Stimulated activated naive CD8-positive, alpha-beta T cell treated with anti-CD3 and anti-CD28 coated beads, Interleukin-15, amount 100 ng/mL, for 72 hours (primary cell): ENCODE data around the gene BBOX1.
"Not testable (repeated sequence)": the region's sequence is repeated elsewhere in the genome, so short reads cannot be mapped to it uniquely, and the experiment has no call there.

Source experiments
- ATAC-seq: fragments of 150-1000 bp; cut with Tn5 transposase; 2 replicates; pipeline ENCODE4 v1.10.0; 2021; ENCODE audit warnings: mild to moderate bottlenecking, moderate library complexity
- DNase-seq, 2 donors: peaks; one replicate each; pipeline ENCODE4 v3.0.0; 2021 to 2022
- H3K27ac Mint-ChIP-seq, 2 donors: one replicate each; pipeline ENCODE4 v1.8.0; 2022; ENCODE audit warnings: mild to moderate bottlenecking in 2 of 2, mixed read lengths in 2 of 2, moderate library complexity in 2 of 2
- H3K27me3 Mint-ChIP-seq: one replicate; pipeline ENCODE4 v1.8.0; 2022; ENCODE audit warnings: mixed read lengths
- H3K4me1 Mint-ChIP-seq: one replicate; pipeline ENCODE4 v1.8.0; 2022; ENCODE audit warnings: mild to moderate bottlenecking, mixed read lengths
- H3K4me3 Mint-ChIP-seq, 2 donors: one replicate each; pipeline ENCODE4 v1.8.0; 2022; ENCODE audit warnings: mild to moderate bottlenecking in 2 of 2, mixed read lengths in 2 of 2, moderate library complexity in 1 of 2
- H3K9me3 Mint-ChIP-seq, 2 donors: one replicate each; pipeline ENCODE4 v1.8.0; 2022; ENCODE audit warnings: mixed read lengths in 2 of 2

Gene BBOX1

DNA sequence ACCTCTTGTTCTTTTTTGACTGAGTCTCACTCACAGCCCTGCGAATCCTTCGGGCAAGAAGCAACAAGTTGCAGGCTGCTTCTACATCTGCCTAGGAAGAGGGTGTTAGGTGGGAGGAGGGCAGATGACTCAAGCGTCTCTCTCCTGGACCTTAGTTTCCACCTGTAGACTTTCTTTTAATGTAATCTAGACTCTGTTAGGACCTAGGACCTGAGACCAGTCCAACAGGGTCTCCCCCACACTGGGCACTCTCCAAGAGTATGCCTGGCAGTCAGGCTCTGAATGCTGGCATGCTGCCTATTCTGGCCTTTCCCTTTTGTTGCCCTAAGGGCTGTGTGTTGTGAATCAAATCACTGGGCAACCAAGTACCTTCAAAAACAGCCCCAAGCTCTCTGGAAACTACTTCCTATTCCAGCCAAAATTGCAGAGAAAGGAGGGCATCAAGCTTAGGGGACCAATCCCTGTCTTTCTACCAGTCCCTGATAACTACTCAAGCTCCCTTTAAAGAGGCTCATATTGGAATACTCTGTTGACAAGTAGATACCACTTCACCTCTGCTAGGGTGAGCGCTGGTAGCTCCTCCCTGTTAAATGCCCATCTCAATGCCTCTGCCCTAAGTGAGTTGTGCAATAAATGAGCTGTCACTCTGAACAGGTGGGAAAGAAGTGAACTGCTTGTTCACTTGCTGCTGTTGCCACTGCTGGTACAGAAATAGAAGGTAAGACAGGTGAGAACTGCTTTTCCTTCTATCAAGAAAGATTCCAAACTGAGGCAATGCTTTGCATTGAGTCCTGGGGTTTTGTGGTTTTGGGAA lies at the start of gene BBOX1:
TSS of gene BBOX1 (plus strand) at position 514 of the 814 bp plus-strand sequence. CDS start 14,616 bp downstream, outside the sequence.
- no peaks in the 10 kb centered on the region for H3K4me1 Mint-ChIP-seq
- ATAC-seq (no peak), DNase-seq (no peak)
- H3K9me3 Mint-ChIP-seq: peaks cover 21 to 24% of the 10 kb centered on the region in 2 donors
- no peak within 1 kb of the TSS for H3K4me3 Mint-ChIP-seq
- no peaks in the 10 kb centered on the region for H3K27me3 Mint-ChIP-seq
- no peak within 1 kb of the TSS for H3K27ac Mint-ChIP-seq

DNA sequence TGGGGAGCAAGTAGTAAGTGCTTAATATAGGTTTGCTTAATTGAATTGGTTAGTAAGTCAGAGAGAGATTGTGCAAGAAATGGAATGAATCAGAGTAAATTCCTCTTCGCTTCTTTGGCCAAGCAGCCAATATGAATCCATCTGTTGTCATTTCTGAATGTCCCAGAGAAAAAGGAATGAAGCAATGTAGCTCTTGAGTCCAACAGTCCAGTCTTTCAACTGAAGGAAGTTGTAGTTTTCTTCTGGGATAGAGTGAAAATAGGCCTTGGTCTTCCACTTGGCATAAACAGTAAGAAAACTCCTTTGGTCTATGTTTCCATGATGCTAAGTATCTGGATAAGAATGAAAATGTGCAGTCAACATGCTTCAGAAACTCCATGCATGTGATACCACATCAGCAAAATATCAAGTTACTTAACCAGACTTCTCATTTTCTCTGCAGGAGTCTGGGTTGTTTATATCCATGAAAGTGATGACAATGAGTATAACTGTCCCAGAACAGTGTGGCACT lies 48.5 kb upstream of the BBOX1 start:
- no peak for ATAC-seq
- no peaks in the 10 kb centered on the region for H3K9me3 Mint-ChIP-seq
- no peak for DNase-seq
- H3K4me3 Mint-ChIP-seq: no peak overlapping the region
- H3K4me1 Mint-ChIP-seq: no peaks in the 10 kb centered on the region
- H3K27ac Mint-ChIP-seq: no peak overlapping the region
- peaks cover 7% of the 10 kb centered on the region for H3K27me3 Mint-ChIP-seq

DNA sequence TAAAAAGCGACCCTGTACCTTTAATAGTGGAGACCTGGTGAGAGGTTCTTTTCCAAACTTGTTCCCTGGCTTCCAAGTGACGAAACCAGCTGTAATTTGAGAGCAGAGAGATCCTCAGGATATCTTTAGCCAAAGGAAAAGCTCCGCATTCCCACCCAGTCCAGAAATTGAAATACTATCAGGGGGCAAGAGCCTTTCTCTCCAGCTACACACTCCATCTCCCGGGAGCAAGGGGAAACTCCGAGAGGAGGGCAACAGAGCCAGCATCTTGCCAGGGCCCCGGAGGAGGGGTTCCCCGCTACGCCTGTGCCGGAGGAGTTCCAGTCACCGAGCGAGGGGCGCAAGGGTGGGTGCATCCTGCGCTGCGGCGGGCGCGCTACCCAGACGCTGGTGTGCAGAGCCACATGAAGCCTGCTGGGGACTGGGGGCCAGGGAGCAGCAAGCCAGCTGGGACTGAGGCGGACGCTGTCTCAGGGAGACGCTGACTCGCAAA lies 46.6 kb upstream of the BBOX1 start, which contains the start of gene FIBIN:
TSS of gene FIBIN (plus strand) at position 148 of the 493 bp plus-strand sequence. CDS start 415 bp downstream, outside the sequence.
- ATAC-seq (no peak), DNase-seq (no peak)
- Mint-ChIP-seq H3K27ac (no peak within 1 kb of the TSS), H3K9me3 (no peaks in the 10 kb centered on the region), H3K27me3 (peaks cover 7% of the 10 kb centered on the region), H3K4me1 (no peaks in the 10 kb centered on the region), H3K4me3 (no peak within 1 kb of the TSS)

DNA sequence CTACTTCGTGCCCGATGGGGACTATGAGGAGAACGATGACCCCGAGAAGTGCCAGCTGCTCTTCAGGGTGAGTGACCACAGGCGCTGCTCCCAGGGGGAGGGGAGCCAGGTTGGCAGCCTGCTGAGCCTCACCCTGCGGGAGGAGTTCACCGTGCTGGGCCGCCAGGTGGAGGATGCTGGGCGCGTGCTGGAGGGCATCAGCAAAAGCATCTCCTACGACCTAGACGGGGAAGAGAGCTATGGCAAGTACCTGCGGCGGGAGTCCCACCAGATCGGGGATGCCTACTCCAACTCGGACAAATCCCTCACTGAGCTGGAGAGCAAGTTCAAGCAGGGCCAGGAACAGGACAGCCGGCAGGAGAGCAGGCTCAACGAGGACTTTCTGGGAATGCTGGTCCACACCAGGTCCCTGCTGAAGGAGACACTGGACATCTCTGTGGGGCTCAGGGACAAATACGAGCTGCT lies 46.0 kb upstream of the BBOX1 start:
- no peak for ATAC-seq
- Mint-ChIP-seq H3K9me3 (no peaks in the 10 kb centered on the region), H3K4me3 (no peak overlapping the region), H3K27me3 (peaks cover 7% of the 10 kb centered on the region), H3K27ac (no peak overlapping the region), H3K4me1 (no peaks in the 10 kb centered on the region)
- DNase-seq: no peak

GRCh38 chr11:26995701-26996460 lies 44.7 kb upstream of the BBOX1 start:
- Mint-ChIP-seq H3K27ac (no peak overlapping the region), H3K9me3 (no peaks in the 10 kb centered on the region), H3K27me3 (peaks cover 7% of the 10 kb centered on the region), H3K4me3 (no peak overlapping the region), H3K4me1 (no peaks in the 10 kb centered on the region)
- no peak for ATAC-seq
- DNase-seq: no peak

DNA sequence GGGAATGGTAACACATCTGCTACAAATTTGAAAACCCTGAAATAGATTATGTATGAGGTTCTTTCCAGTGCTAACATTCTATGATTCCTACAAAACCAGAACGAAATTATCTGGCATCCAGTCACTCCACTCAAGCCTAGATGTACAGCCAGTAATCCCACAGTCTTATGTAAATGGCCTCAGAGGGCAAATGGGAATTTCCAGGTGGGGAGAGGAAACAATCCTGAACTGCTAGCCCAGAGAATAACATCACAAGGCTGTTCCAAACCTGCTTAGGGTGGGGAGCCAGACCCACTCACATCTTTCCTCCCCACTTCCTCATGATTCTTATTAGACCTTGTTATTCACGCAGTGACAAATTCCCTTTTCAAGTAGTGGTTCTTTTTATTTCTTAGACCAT lies 43.2 kb upstream of the BBOX1 start:
- Mint-ChIP-seq H3K4me3 (no peak overlapping the region), H3K4me1 (no peaks in the 10 kb centered on the region), H3K27ac (no peak overlapping the region), H3K9me3 (no peaks in the 10 kb centered on the region), H3K27me3 (peaks cover 7% of the 10 kb centered on the region)
- no peak for ATAC-seq
- no peak for DNase-seq

DNA sequence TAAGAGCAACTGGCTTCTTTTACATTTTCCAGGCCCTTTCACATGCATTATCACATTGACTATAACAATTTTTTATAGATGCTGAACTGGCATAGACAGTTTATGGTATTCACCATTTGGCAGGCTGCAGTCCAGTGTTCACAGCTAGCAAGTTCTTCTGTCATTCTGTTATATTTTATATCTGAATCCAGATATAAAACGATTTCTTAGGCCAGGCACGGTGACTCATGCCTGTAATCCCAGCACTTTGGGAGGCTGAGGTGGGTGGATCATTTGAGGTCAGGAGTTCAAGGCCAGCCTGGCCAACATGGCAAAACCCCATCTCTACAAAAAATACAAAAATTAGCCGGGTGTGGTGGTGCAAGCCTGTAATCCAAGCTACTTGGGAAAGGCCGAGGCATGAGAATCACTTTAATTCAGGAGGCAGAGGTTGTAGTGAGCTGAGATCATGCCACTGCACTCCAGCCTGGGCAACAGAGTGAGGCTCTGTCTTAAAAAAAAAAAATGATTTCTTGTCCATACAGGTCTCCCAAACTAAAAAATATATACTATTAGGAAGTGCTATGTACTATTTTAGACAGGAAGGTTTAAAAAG lies 39.4 kb upstream of the BBOX1 start:
- not testable (repeated sequence) for H3K9me3 Mint-ChIP-seq, H3K27ac Mint-ChIP-seq, ATAC-seq, H3K4me1 Mint-ChIP-seq, DNase-seq, H3K27me3 Mint-ChIP-seq, H3K4me3 Mint-ChIP-seq

DNA sequence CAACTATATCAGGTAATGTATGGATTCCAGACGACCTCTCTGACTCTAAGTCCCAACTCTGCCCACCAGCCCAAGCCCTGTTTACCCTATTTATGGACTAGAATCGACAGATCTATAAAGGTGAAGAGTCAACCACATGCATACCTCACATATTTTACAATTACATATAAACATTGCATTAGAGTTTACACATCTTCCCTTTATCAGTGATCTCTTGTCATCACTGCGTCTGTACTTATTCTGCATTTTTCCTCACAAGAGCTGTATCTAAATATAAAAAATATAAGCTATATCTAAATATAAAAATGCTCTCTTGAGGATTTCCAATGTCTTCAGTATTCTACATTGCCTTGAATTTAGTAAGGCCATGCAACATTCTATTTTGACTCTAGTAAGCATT lies 38.2 kb upstream of the BBOX1 start:
- peaks cover 0 to 7% of the 10 kb centered on the region in 2 donors for H3K9me3 Mint-ChIP-seq
- ATAC-seq: no peak
- no peaks in the 10 kb centered on the region for H3K27me3 Mint-ChIP-seq

DNA sequence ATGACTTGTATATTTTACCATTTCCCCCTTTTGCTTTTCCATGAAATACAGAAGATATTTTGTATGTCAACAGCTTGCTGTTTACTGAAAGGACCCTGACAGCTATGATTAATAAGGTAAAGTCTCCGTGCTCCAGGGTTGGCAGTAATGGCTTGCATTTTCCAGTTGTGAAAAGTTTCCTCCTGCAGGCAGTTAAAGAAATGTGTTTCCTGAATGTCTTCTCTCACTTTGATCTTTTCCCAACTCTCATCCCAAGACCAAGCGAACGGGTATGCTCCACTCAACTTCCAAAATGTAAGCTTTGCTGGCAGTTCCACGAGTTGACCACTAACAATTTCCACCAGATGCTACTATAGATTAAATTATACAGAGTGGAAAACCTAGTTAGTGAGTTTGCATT lies 37.8 kb upstream of the BBOX1 start:
- H3K4me3 Mint-ChIP-seq: no peak overlapping the region
- no peaks in the 10 kb centered on the region for H3K4me1 Mint-ChIP-seq
- no peak for DNase-seq
- H3K27me3 Mint-ChIP-seq: no peaks in the 10 kb centered on the region
- no peak for ATAC-seq
- no peak overlapping the region for H3K27ac Mint-ChIP-seq
- H3K9me3 Mint-ChIP-seq: peaks cover 0 to 7% of the 10 kb centered on the region in 2 donors

More for the DNA sequence above, 38.2 kb upstream of the BBOX1 start:
- no peak for DNase-seq
- H3K27ac Mint-ChIP-seq: no peak overlapping the region
- H3K4me1 Mint-ChIP-seq: no peaks in the 10 kb centered on the region
- H3K4me3 Mint-ChIP-seq: no peak overlapping the region

DNA sequence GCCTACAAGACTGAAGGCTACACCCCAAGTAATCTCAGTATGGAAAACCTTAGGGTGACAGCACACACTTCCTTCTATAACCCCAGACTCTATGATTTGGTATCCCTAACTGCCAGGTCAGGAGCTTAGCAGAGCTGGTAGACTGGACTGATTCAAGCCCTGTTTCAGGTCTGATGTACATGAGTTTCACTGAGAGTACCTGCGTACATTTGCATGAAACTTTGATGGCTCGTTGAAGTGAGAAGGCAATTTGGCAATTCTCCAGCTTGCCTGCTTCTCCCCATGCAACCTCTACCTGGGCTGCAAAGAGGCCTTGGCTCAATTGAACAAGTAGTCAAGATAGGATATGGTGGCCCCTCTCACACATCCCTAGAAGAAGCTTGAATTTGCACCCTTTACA lies 36.5 kb upstream of the BBOX1 start:
- peaks cover 0 to 7% of the 10 kb centered on the region in 2 donors for H3K9me3 Mint-ChIP-seq

GRCh38 chr11:27008811-27009535 lies 31.6 kb upstream of the BBOX1 start:
- no peak overlapping the region for H3K27ac Mint-ChIP-seq
- H3K9me3 Mint-ChIP-seq: peaks cover 0 to 4% of the 10 kb centered on the region in 2 donors
- no peak overlapping the region for H3K4me3 Mint-ChIP-seq
- no peak for DNase-seq
- H3K4me1 Mint-ChIP-seq: no peaks in the 10 kb centered on the region
- no peak for ATAC-seq
- no peaks in the 10 kb centered on the region for H3K27me3 Mint-ChIP-seq

More for the DNA sequence above, 36.5 kb upstream of the BBOX1 start:
- Mint-ChIP-seq H3K27me3 (no peaks in the 10 kb centered on the region), H3K4me3 (no peak overlapping the region), H3K4me1 (no peaks in the 10 kb centered on the region), H3K27ac (no peak overlapping the region)
- ATAC-seq: no peak
- DNase-seq: no peak

- Mint-ChIP-seq H3K27ac (no peak overlapping the region), H3K27me3 (no peaks in the 10 kb centered on the region), H3K4me1 (no peaks in the 10 kb centered on the region), H3K4me3 (no peak overlapping the region), H3K9me3 (peaks cover 0 to 4% of the 10 kb centered on the region in 2 donors)
- ATAC-seq (no peak), DNase-seq (no peak)
These were observed 28.9 kb upstream of the BBOX1 start for GRCh38 chr11:27011560-27012233.

DNA sequence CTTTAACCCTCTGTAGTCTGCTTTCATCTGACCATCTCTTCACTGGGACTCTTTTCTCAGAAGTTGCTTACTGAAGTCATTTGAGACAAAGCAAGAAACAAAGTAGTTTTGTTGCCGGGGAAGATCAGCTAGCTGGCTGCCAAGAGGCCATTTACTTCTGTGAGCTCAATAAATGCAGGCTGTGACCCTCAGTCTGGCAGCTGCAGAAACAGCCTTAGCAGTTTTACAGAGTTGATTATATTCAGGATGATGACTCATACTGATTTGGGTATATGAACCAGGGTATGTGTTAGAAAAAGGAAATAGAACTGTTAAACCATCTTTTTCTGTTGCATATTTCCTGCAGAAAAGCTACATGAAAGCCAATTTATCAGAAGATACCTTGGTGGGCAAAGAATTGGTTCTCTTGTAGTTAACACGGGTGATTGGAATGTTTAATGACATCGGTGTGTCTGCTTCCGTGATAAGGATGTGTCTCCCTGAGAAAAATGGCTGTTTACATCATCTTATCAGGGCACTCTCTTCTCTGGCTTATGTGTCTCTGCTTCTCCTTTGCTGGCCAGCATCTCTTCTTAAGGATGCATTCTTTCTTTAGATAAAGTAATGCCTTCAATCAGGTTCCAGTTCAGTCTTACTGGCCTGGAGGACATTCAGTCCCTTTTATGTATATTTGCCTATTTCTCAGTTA lies 28.2 kb upstream of the BBOX1 start:
- no peaks in the 10 kb centered on the region for H3K27me3 Mint-ChIP-seq
- ATAC-seq (no peak), DNase-seq (no peak)
- no peak overlapping the region for H3K4me3 Mint-ChIP-seq
- H3K4me1 Mint-ChIP-seq: no peaks in the 10 kb centered on the region
- H3K9me3 Mint-ChIP-seq: peaks cover 4 to 7% of the 10 kb centered on the region in 2 donors
- H3K27ac Mint-ChIP-seq: no peak overlapping the region

DNA sequence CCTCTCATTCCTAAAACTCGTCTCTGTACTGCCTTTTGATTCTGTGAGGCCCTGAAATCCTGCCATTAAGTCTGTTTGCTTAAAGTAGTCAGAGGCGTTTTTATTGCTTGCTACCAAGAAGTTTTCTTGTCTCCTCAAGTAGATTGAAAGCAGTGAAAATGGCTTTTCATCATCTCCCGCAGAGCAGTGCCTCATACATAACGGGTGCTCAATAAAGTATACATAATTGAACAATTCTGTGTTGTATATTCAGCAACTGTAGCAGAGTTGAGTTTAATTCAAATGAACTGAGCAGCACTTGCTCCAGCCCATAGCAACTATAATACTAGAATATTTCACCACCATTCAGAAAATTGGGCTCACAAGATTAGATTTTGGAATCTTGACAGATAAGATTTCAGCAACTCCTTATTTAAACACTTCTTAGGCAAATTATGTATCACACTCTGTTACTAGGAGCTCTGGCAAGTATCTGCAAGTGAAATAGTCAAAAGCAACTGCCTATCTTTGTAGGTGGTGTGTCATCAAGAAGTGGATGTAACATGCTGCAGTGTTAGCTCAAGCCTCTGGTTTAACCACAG lies 26.7 kb upstream of the BBOX1 start:
- no peak overlapping the region for H3K27ac Mint-ChIP-seq

More for the DNA sequence above, 26.7 kb upstream of the BBOX1 start:
- H3K4me3 Mint-ChIP-seq: no peak overlapping the region
- peaks cover 4 to 7% of the 10 kb centered on the region in 2 donors for H3K9me3 Mint-ChIP-seq
- ATAC-seq (no peak), DNase-seq (no peak)
- H3K4me1 Mint-ChIP-seq: no peaks in the 10 kb centered on the region
- H3K27me3 Mint-ChIP-seq: no peaks in the 10 kb centered on the region
